HG03439 (cell line): ENCODE results near the gene IMMP2L.

Experiments used
- ATAC-seq: cut with Tn5 transposase; IDR thresholded peaks from one replicate; pipeline ENCODE4 v1.9.1; 2021; ENCODE audit warnings: mild to moderate bottlenecking, moderate library complexity; ENCODE audit not compliant: unreplicated experiment

IMMP2L gene

GRCh38 chr7:111059833-111060232, 502.5 kb downstream of the IMMP2L start:
- no peak for ATAC-seq

DNA sequence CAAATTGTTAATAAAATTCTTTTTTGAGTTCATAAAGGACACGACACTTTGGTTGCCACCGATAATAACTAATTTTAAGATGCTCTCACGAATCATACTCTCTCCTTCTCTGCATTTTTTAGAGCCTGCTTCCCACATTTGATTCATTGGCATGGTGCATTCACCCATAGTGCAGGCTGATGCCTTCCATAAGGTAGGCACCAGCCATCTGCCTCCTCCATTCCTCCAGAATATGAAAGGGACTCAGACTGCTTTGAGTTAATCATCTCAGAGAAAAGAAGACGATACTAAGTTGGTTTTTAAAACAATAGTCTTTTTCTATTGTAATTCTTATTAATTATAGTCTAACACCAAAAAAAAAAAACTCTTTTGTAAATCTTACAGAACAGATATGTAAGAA, 505.2 kb downstream of the IMMP2L start:
- ATAC-seq: no peak

DNA sequence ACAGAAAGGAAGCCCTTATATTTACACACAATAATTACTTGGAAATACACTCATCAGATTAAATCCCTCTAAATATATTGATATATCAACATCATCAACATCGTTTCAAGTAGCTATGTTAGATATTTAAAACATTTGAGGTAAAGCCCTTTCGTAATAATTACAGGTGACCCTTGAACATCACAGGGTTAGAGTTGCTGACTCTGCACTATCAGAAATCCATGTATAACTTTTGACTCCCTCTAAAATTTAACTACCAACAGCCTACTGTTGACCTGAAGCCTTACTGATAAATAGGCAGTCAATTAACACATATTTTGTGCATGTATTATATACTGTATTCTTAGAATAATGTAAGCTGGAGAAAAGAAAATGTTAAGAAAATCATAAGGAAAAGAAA, 505.9 kb downstream of the IMMP2L start:
- no peak for ATAC-seq

GRCh38 chr7:111053035-111053434, 509.3 kb downstream of the IMMP2L start:
- ATAC-seq: no peak

- no peak for ATAC-seq
Measured at GRCh38 chr7:111051832-111052231, 510.5 kb downstream of the IMMP2L start.

DNA sequence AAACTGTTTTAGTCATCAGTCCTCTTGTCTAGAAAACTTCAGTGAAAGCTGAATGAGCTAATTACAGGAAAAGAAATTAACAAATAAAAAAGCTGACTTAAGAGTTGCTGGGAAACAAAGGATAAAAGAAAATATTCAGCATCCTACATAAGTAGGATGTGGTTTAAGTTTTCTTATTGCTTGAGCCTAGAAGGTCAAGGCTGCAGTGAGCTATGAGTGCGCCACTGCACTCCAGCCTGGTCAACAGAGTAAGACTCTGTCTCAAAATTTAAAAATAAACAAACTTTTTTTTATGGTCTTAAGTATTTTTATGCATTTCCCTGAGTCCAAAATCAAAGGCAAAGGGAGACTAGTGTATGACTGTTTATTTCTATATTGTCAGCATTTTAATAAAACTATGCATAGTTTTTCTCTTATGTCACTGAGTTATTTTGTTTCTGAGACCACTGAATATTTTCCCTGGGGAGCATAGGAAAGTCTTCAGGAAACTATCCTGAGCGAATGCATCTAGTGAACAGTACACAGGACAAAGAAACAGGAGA, 511.3 kb downstream of the IMMP2L start:
- ATAC-seq: no peak

DNA sequence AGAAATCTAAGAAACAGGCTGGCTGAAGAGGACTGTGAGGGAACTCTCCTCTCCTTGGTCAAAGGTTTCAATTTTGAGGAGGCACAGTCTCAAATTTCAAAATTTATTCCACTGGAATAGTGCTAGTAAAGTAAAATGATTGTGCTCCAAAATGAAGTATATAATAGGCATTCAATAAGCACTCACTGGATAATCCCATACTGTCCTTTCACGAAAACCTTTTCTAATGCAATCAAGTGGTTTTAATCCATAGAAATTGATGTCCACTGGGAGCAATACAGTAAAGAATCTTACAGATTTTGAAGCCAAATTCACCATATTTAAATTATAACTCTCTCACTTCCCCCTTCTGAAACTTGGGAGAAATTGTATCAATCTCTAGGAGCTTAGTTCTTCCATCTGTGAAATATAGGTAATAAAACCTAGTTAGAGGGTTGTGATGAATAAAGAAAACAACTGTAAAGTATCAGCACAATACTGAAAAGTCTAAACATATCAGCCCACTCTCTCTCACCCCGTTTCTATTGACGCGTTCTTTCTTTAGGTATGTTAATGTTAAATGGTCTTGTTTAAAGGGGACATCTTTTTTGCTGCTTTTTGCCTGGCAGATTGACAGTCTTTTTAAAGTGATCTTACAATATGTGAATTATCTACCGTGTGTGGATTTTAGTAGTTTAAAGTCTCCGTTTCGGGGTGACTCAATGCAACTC, 512.2 kb downstream of the IMMP2L start:
- ATAC-seq: no peak

DNA sequence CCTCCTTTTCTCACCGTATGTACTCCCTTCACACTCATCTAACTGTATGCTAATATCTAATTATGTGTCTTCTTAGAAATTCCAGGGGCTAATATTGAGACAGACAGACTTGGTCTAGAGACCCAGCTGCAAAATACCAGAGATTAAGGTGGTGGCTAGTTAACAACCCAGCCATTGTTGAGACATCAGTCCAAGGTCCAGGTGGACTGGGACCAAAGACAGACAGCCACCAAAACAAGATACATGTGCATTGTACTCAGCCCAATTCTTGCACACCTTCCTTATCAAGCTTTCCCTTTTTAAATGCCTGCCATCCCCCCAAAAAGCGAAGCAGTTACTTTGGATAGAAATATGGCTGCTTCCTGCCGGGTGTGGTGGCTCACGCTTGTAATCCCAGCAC, 514.7 kb downstream of the IMMP2L start:
- ATAC-seq: no peak

- ATAC-seq: no peak
Measured at GRCh38 chr7:111045449-111045848, 516.8 kb downstream of the IMMP2L start.

GRCh38 chr7:111043561-111043960, 518.7 kb downstream of the IMMP2L start:
- ATAC-seq: peak; percentile 57

GRCh38 chr7:111042842-111043241, 519.5 kb downstream of the IMMP2L start:
- no peak for ATAC-seq

DNA sequence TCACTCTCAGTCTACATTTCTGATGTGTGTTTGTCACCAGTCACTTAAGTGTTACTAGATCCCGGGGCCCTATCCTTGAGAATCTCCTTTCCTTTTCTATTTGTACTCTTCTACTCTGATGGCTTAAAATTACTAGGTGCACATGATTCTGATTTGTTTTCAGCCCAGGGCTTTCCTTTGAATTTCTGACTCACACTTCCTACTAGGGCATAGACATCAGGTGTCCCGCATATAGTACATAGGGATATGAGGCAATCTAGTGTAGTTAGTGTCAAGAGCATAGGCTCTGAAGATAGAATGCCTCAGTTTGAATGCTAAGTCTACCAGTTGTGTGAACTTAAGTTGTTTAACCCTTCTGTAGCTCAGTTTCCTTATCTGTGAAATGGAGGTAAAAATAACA, 520.7 kb downstream of the IMMP2L start:
- no peak for ATAC-seq

DNA sequence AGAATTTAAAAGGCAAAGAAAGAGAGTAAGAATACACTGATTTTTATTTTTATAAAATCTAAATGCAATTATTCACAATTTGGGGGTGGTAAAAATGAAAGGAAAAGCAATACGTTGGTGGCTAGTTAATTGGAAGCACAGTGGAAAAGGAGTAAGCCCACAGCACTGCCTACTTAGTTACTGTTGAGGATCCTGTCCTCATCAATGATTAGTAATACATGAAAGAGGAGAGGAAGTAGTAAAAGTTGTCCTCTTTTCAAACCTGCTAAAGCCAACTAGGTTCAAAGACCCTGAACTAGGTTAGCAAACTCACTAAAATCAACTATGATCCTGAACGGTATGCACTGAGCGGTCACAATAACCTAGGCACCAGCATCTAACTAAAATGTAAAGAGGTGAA, 524.1 kb downstream of the IMMP2L start:
- no peak for ATAC-seq

DNA sequence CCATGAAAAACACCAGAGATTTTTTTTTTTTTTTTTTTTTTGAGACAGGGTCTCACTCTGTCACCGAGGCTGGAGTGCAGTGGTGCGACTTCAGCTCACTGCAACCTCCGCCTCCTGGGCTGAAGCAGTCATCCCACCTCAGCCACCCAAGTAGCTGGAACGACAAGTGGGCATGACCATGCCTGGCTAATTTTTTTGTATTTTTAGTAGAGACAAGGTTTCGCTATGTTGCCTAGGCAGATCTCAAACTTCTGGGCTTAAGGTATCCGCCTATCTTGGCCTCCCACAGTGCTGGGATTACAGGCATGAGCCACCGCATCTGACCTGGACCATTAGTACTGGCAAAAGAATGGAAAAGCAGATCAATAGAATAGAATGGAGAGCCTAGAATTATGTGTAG, 530.4 kb downstream of the IMMP2L start:
- no peak for ATAC-seq

DNA sequence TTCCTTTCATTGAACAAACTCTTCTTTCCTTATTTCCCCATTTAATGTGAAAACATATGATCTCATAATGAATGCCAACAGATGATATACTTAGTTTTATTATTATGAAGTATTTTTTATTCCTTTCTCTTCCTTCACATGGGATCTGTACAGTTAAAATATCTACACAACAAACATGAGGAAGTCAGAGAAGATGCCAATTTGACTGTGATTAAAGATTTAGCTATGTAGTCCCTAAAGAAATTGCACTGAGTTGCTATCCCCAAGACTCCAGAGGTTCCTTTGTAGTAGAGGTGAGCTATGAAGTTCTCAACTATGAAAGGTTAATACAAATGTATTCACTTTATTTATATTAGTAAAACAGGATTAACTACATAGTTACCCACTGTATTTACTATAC, 532.0 kb downstream of the IMMP2L start:
- no peak for ATAC-seq

DNA sequence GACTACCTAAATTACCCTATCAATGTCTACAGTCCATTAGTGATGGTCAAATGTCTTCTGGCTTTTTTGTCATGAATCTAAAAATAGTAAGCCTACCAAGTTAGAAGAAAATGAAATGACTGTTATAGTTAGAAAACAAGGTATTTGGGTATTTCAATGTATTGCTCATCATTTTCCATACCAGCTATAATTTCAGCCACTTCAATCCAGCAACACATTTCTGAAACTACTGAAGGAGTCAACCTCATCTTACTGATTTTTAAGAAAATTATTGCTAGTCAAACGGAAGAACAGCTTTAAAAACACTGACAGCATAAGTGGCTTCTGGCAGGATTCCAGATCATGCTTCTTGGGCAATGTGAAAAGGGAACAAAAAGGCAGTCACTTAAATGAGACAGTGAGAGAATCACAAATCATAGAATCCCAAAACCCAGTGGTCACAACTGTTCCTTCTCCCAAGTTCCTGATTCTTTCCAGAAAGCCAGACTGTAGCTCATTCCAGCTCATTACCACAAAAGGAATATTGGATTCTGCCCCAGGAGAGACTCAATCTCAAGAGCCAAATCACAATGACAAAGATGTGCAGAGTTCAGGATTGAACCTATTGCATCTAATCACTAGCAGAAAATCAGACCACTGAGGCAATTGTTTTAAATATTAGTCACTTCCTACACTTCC, 532.6 kb downstream of the IMMP2L start:
- ATAC-seq: peak; percentile 60

GRCh38 chr7:111029141-111029572, 533.1 kb downstream of the IMMP2L start:
- ATAC-seq: no peak

- ATAC-seq: no peak
Measured at GRCh38 chr7:111027396-111027795, 534.9 kb downstream of the IMMP2L start.

- no peak for ATAC-seq
Measured at GRCh38 chr7:111026806-111027205, 535.5 kb downstream of the IMMP2L start.

- ATAC-seq: no peak
Measured at GRCh38 chr7:111026343-111026742, 535.9 kb downstream of the IMMP2L start.

DNA sequence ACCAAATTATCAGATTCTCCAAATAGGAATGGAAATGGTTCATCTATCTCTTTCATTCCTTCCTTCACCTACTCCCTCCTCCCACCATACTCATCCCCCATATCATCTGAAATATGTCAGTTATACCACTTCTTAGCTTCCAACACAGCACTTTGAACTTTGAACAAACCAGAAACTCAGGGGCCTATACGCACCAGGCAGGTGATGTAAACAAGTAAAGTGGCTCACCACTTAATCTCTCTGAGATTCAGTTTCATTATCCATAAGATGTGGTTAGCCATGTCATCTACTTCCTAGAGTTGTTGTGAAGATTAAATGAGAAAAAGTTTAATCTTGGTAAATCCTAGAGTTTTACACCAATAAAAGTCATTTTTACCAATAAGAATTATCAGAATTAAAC, 537.3 kb downstream of the IMMP2L start:
- no peak for ATAC-seq

GRCh38 chr7:111018960-111019736, 543.1 kb downstream of the IMMP2L start:
- no peak for ATAC-seq
